Measurements from ENCODE around the gene C1orf174. TPM values are rescaled to one million over a fixed set of nuclear protein-coding genes. Genes with fewer than 3 reads are reported as not detected.

C1orf174 gene
- total and polyA plus RNA-seq, 8 donors: 6.7 to 11.6 (median 9.2) TPM

- H3K4me3 ChIP-seq: no peak overlapping the region
- DNase-seq: no peak
- H3K4me1 ChIP-seq: no peaks in the 10 kb centered on the region
- no peaks in the 10 kb centered on the region for H3K27me3 ChIP-seq
- intact Hi-C loops (cut with DNase I): no loop called here
- no peaks in the 10 kb centered on the region for H3K36me3 ChIP-seq
- H3K27ac ChIP-seq: no peak overlapping the region
- 45 to 57% methylated on average over 13 of the region's 13 CpGs for WGBS, 2 donors
- H3K9me3 ChIP-seq: no peaks in the 10 kb centered on the region
- FAIRE-seq: no peak
- no peak for ATAC-seq
- TF ChIP-seq, protein P1, sequence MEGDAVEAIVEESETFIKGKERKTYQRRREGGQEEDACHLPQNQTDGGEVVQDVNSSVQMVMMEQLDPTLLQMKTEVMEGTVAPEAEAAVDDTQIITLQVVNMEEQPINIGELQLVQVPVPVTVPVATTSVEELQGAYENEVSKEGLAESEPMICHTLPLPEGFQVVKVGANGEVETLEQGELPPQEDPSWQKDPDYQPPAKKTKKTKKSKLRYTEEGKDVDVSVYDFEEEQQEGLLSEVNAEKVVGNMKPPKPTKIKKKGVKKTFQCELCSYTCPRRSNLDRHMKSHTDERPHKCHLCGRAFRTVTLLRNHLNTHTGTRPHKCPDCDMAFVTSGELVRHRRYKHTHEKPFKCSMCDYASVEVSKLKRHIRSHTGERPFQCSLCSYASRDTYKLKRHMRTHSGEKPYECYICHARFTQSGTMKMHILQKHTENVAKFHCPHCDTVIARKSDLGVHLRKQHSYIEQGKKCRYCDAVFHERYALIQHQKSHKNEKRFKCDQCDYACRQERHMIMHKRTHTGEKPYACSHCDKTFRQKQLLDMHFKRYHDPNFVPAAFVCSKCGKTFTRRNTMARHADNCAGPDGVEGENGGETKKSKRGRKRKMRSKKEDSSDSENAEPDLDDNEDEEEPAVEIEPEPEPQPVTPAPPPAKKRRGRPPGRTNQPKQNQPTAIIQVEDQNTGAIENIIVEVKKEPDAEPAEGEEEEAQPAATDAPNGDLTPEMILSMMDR (IDR thresholded peaks at IDR 0.05): no peak
Observed at GRCh38 chr1:3944578-3945125, 44.6 kb upstream of the C1orf174 start.

- WGBS, 2 donors: 55 to 62% methylated on average over 29 of the region's 29 CpGs
- no peak overlapping the region for H3K4me3 ChIP-seq
- no peaks in the 10 kb centered on the region for H3K9me3 ChIP-seq
- no peak for FAIRE-seq
- no peaks in the 10 kb centered on the region for H3K36me3 ChIP-seq
- DNase-seq: no peak
- no peaks in the 10 kb centered on the region for H3K4me1 ChIP-seq
- H3K27ac ChIP-seq: no peak overlapping the region
- no peaks in the 10 kb centered on the region for H3K27me3 ChIP-seq
- TF ChIP-seq, protein P1 (IDR thresholded peaks at IDR 0.05): no peak
- no peak for ATAC-seq
- intact Hi-C loops (cut with DNase I): no loop called here
Observed at GRCh38 chr1:3943806-3944577, 43.9 kb upstream of the C1orf174 start.

- no peak for ATAC-seq
- Histone ChIP-seq H3K4me3 (no peak overlapping the region), H3K27ac (no peak overlapping the region), H3K4me1 (no peaks in the 10 kb centered on the region), H3K27me3 (no peaks in the 10 kb centered on the region), H3K36me3 (no peaks in the 10 kb centered on the region), H3K9me3 (no peaks in the 10 kb centered on the region)
- no peak for FAIRE-seq
- 68 to 73% methylated on average over 11 of the region's 11 CpGs for WGBS, 2 donors
- TF ChIP-seq, protein P1 (IDR thresholded peaks at IDR 0.05): no peak
- DNase-seq: no peak
- intact Hi-C loops (cut with DNase I): no loop called here
Observed at GRCh38 chr1:3943123-3943431, 43.0 kb upstream of the C1orf174 start.

DNA sequence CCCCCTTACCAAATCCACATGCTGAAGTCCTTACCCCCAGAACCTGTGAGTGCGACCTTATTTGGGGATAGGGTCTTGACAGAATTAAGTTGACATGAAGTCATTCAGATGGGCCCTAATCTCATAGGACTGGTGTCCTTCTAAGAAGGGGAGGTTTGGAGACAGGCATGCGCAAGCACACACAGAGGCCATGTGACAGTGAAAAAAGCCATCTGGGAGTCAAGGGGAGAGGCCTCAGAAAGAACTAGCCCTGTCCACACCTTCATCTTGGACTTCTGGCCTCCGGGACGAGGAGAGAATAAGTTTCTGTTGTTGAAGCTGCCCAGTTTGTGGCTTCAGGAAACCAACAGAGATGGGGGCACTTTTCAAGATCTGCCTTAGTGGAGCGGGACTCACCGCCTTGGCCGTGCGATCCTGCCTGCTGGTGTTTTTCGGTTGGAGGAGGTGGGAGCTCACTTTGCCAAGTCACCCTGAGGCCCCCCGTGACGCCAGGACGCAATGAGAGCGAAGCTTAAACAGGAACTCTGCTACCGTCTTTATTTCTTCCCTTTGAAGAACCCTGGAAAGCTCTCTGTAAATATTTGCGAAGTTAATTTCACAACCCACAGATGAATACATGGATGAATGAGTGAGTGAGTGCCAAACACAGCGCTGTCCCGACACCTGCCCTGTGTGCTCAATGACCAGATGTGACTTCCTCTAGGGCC, 42.5 kb upstream of the C1orf174 start:
- no peak overlapping the region for H3K4me3 ChIP-seq
- H3K4me1 ChIP-seq: no peaks in the 10 kb centered on the region
- DNase-seq (no peak), ATAC-seq (peak in 2 of 4 donors; percentile 64 to 67), FAIRE-seq (no peak)
- no peaks in the 10 kb centered on the region for H3K36me3 ChIP-seq
- 39 to 42% methylated on average over 17 of the region's 17 CpGs for WGBS, 2 donors
- TF ChIP-seq, protein P1 (IDR thresholded peaks at IDR 0.05): no peak
- no peak overlapping the region for H3K27ac ChIP-seq
- no peaks in the 10 kb centered on the region for H3K27me3 ChIP-seq
- intact Hi-C loops (cut with DNase I): no loop called here
- H3K9me3 ChIP-seq: no peaks in the 10 kb centered on the region

Data from pancreas (tissue), 10 donors.